Thoracic aorta (tissue), 2 donors: ENCODE results near the gene CACNA2D1. TPM values are rescaled to one million over a fixed set of nuclear protein-coding genes. Genes with fewer than 3 reads are reported as not detected.
A peak's percentile ranks its signal among the peaks of the same experiment; 100 is the strongest.

Source experiments
- ATAC-seq: fragments of 150-250 bp; one replicate; pipeline ENCODE4 v1.8.0; 2017; ENCODE audit warnings: low read depth; ENCODE audit not compliant: insufficient number of reproducible peaks, low FRiP score
- DNase-seq: peaks from one replicate; pipeline ENCODE4 v3.0.0-alpha.2; 2020; ENCODE audit warnings: low spot score
- H3K27ac ChIP-seq, 2 donors: fragments of 200-600 bp; sonication (generic); 1 replicate in 1 of 2; 2 replicates in 1 of 2; pipeline ENCODE4 v1.5.1; 2016; ENCODE audit warnings: mild to moderate bottlenecking in 2 of 2, moderate library complexity in 2 of 2
- H3K27me3 ChIP-seq: fragments of 200-600 bp; sonication (generic); replicated peaks from 2 replicates; pipeline ENCODE4 v1.6.0; 2016; ENCODE audit warnings: mild to moderate bottlenecking; ENCODE audit not compliant: insufficient read depth
- H3K36me3 ChIP-seq: fragments of 200-600 bp; sonication (generic); one replicate; pipeline ENCODE4 v1.5.1; 2016
- H3K4me1 ChIP-seq, 2 donors: fragments of 200-600 bp; sonication (generic); 1 replicate in 1 of 2; 2 replicates in 1 of 2; pipeline versions ENCODE4 v1.5.1 to v1.6.0; 2016; ENCODE audit warnings: low read depth in 2 of 2, mild to moderate bottlenecking in 1 of 2; ENCODE audit not compliant: control insufficient read depth in 1 of 2
- H3K4me3 ChIP-seq: fragments of 200-600 bp; sonication (generic); 2 replicates; pipeline ENCODE4 v1.5.1; 2016; ENCODE audit warnings: mild to moderate bottlenecking
- H3K9me3 ChIP-seq: fragments of 200-600 bp; sonication (generic); 2 replicates; pipeline ENCODE4 v1.5.1; 2016
- CTCF ChIP-seq: fragments of 200-600 bp; sonication (generic); IDR thresholded peaks from one replicate; pipeline ENCODE4 v1.5.1; 2019; ENCODE audit warnings: antibody characterized with exemption
- total RNA-seq, 2 donors: library from RNA; depleted of rRNA; stranded (reverse); fragments of >200 nt; gene quantifications; one replicate each; pipeline versions ENCODE4 v1.1.0 to v1.2.3, GENCODE V29; 2016

Gene CACNA2D1
- total RNA-seq, 2 donors from 2014 or later, result 44.4 to 44.7 TPM

- no peak for TF ChIP-seq CTCF
- Histone ChIP-seq H3K36me3 (no peaks in the 10 kb centered on the region), H3K4me1 (peaks cover 12 to 16% of the 10 kb centered on the region in 2 donors), H3K9me3 (no peaks in the 10 kb centered on the region), H3K4me3 (peak overlapping the region; percentile 96), H3K27ac (peak overlapping the region; percentile 84 to 95), H3K27me3 (no peaks in the 10 kb centered on the region)
- no peak for DNase-seq
- ATAC-seq, result peak; percentile 42
Observed at GRCh38 chr7:82443036-82443546, 486 bp downstream of the CACNA2D1 start.

- peak overlapping the region; percentile 96 for H3K4me3 ChIP-seq
- peaks cover 12 to 16% of the 10 kb centered on the region in 2 donors for H3K4me1 ChIP-seq
- no peak for ATAC-seq
- DNase-seq, result no peak
- H3K27ac ChIP-seq, result peak overlapping the region; percentile 84 to 95
- no peaks in the 10 kb centered on the region for H3K27me3 ChIP-seq
- H3K36me3 ChIP-seq, result no peaks in the 10 kb centered on the region
- no peaks in the 10 kb centered on the region for H3K9me3 ChIP-seq
- TF ChIP-seq CTCF, result no peak
Observed at GRCh38 chr7:82442492-82443035, 1.0 kb downstream of the CACNA2D1 start.

GRCh38 chr7:82441669-82442478 lies 1.7 kb downstream of the CACNA2D1 start:
- Histone ChIP-seq H3K27ac (no peak overlapping the region), H3K4me3 (peak overlapping the region; percentile 96), H3K4me1 (peaks cover 12 to 16% of the 10 kb centered on the region in 2 donors), H3K36me3 (no peaks in the 10 kb centered on the region), H3K27me3 (no peaks in the 10 kb centered on the region), H3K9me3 (no peaks in the 10 kb centered on the region)
- TF ChIP-seq CTCF, result no peak
- ATAC-seq (no peak), DNase-seq (no peak)

- no peak overlapping the region for H3K4me3 ChIP-seq
- ATAC-seq, result no peak
- H3K27ac ChIP-seq, result no peak overlapping the region
Observed at GRCh38 chr7:82438521-82438920, 5.1 kb downstream of the CACNA2D1 start.

More at GRCh38 chr7:82438521-82438920, 5.1 kb downstream of the CACNA2D1 start:
- Histone ChIP-seq H3K36me3 (no peaks in the 10 kb centered on the region), H3K27me3 (no peaks in the 10 kb centered on the region), H3K9me3 (no peaks in the 10 kb centered on the region), H3K4me1 (peaks cover 10 to 12% of the 10 kb centered on the region in 2 donors)
- no peak for TF ChIP-seq CTCF
- no peak for DNase-seq
